CD4-positive, alpha-beta T cell treated with Interleukin-1 beta for 1 hour (primary cell): ENCODE measurements around the gene SUN5.

Experiments
- DNase-seq, 2 donors: peaks; one replicate each; pipeline ENCODE4 v3.0.0-alpha.2; 2020 to 2022

Gene SUN5

DNA sequence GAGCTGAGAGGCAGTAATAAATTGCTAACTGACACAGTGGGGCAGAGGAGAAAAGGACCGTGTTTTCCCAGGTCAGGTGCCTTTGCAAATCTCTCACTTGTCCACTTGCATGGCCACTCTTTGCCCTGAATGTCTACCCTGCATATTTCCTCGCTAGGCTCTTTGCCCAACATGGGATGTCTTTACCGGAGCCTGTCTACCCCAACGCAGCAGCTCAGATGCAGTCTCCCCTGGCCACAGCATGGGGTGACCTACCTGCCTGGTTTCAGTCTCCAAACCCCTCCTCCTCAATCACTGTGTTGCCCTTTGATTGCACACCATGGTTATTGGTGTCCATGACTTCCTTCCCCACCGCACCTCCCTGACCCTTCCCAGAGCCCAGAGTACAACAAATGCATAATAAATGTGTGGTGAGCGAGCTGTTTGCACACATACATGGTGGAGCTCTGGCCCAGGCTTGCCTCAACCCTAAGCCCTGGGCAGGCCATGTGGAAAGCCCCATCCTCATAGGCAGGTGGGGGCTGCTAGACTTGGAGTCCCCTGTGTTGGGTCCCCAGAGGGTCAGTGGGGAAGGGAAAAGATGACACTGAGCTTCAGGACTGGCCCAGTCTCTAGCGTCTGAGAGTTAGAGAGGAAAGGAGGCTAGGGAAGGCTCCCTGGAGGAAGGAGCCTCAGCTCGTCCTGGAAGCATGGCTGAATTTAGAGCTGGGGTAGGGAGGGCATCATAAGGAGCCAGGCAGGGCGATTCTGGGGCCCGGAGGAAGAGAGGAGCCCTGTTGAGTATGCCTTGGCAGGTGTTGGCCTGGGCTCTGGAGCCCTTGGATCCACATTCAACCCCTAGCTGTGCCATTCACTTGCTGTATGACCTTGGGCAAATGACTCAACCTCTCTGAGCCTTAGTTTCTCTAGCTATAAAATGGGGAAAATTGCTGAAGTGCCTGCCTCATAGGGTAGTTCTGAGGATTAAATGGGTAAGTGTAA lies 22.8 kb upstream of the SUN5 start:
- DNase-seq = no peak

DNA sequence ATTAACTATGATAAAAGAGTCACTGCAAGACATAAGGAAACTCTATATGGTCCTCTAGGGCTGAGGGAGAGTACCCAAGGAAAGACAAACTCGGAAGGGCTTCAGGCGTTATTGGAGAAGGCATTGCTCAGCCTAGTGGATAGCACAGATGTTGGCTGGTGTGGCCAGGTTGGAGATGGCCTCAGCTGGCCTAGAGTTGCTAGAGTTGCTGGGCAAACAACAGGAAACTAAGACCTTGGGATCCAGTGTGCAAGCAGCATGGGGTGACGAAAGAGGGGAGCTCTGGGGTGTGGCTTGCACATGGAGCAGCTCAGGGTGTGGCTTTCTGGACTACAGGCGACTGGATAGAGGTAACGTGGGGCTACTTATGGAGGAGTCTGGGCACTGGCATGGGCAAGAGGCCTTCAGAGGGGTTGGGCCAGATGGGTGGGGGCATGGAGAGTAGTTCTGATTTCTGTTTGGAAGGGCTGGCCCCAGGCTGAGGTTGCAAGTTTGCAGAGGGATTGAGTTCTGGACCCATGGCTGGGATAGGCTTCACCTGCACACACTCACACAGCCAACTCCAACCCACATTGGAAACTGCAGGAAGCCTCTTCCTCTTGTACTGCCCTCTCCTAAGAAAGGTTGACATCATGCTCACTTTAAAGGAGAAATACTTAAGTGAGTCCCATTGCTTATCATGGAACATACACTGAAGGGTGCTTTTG lies 22.0 kb upstream of the SUN5 start:
- no peak for DNase-seq

DNA sequence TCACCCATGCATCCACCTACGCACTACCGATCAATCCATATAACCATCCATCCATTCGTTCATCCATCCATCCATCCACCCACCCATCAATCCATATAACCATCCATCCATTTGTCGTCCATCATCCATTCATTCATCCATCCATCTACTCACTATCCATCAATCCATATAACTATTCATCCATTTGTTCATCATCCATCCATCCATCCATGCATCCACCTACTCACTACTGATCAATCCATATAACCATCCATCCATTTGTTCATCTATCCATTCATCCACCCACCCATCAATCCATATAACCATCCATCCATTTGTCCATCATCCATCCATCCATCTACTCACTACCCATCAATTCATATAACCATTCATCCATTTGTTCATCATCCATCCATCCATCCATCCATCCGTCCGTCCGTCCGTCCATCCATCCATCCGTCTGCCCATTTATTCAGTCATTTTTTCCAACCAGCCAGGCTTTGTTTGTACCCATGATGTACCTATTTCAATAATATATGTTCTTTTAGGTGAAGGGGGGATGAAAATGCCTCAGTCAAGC lies 21.2 kb upstream of the SUN5 start:
- DNase-seq = no peak

DNA sequence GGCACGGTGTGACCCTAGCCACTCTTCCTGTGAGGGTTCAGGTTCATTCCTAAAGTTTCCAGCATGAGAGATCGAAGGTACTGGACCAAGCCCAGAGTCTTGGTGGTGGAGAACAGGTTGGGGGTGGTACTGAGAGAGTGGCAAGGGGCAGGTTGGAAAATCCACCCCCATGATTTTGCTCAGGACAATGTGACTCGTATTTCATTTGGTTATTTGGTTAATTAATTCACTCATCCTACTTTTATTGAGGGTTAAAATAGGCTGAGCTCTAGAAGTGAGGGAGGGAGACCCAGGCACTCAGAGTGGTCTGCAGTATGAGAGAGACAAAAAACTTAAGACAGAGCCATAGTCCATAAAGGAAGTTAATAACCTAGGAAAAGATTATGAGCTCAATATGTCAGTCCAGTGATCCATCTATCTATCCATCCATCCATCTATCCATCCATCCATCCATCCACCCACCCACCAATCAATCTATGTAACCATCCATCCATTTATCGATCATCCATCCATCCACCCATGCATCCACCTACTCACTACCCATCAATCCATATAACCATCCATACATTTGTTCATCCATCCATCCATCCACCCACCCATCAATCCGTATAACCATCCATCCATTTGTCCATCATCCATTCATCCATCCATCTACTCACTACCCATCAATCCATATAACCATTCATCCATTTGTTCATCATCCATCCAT lies 20.5 kb upstream of the SUN5 start:
- DNase-seq = no peak

DNA sequence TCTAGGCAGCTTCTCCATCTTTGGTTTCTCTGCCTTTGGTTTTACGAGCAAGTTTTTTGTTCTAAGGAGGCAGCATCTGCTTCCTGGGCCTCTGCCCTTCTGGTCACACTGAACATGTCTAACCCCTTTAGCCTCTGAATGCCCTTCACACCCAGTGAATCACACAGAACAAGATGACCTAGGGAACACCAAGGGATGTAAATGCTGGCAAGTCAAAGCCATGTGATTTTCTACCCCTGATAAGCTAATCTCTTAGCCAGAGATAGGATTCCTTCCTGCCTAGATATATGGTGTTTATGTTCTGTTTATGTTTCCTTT lies 20.0 kb upstream of the SUN5 start:
- no peak for DNase-seq

DNA sequence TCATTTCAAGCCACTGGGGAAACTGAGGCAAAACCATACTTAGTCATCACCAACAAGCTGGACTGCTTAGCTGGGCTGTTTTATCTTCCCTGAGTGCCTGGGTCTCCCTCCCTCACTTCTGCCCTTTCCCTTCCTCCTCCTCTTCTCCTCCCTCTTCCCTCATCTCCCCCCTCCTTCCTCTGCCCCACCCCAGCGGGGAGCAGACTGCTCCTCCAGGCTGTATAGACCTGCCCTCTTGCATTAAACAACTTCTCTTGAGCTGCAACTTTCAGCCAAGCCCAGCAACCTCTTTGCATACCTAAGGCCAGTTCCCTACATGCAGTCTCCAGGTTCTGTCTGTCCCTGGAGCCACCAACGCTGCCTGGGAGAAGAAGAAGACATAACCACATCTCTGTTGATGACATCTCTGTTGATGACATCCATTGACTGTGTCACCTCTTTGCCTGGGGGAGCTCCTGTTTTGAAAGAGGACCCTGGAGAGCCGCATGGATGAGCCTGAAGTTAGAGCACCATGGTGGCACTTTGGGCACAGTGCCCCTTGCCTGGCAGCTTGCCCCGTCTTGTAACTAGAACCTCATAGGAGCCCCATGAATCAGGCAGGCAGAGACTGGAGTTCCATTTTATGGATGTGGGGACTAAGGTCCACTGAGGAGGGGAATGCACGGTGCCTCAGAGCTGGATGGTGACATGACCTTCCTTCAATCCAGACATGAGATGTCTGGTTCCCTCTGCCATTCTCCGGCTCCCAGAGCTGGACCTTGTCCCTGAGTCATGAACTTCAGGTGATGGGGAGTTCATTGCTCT lies 19.4 kb upstream of the SUN5 start:
- DNase-seq = no peak

DNA sequence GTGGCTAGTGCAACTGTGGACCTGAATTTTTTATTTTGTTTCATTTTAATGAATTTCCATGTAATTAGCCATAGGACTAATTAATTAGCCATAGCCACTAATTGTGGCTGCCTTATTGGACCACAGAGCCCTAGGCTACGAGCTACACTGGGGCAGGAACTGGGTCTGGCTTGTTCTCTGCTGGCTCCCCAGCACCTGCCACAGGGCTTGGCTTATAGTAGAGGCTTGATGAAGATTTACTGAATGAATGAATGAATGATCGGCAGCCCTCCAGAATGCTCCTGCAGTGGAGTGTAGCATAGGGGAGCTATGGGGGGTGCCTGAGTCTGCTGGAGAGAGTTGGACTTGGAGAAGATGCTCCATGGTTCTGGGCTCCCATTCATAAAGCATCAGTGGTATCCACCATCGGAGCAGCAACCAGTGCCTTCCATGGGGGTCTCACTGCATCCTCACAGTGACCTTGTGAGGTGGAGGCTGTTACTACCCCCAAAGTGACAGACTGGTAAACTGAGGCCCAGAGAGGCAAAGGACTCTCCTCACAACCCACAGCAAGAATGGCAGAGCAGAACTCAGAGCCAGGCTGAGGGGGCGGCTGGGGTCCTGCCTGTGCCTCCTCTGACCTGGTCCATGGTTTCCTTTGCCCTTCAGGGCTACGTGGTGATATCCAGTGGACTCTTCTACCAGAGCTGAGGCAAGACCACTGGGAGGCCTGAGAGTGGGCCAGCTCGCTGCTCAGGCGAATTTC lies 18.6 kb upstream of the SUN5 start:
- no peak for DNase-seq

DNA sequence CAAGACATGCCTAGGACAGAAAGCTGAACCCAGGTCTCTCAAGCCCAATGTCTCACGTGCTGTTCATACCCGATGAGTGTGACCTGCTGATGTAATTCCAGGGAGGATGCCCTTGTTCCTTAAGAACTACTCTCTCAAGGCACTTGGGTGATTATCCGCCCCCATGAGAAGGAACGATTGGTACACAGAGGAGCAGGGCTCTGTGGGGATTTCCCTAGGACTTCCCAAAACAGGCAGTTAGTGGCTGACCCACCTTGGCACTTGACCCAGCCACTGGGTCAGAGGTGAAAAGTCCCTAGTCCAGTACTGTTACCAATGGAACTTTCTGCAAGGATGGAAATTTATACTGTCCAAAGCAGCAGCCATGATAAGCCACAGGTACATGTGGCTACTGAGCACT lies 18.1 kb upstream of the SUN5 start:
- DNase-seq = no peak

DNA sequence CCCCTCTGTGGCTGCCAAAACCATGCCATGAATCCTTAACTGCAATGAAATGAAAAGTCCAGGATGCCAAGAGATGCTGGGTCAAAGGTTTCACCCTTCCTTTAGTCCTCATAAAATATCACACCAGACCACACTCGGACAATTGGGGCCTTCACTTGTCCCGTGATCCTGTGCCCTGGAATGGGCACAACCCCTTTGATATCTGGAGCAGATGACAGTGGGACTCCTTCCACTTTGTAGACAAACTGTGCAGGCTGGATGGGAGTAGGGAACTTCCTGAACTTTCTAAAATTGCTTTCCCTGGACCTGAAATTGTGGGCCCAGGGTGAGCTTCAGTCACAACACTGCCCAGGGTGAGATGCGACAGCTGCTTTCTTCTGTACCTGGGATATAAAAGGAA lies 17.6 kb upstream of the SUN5 start:
- DNase-seq = no peak

DNA sequence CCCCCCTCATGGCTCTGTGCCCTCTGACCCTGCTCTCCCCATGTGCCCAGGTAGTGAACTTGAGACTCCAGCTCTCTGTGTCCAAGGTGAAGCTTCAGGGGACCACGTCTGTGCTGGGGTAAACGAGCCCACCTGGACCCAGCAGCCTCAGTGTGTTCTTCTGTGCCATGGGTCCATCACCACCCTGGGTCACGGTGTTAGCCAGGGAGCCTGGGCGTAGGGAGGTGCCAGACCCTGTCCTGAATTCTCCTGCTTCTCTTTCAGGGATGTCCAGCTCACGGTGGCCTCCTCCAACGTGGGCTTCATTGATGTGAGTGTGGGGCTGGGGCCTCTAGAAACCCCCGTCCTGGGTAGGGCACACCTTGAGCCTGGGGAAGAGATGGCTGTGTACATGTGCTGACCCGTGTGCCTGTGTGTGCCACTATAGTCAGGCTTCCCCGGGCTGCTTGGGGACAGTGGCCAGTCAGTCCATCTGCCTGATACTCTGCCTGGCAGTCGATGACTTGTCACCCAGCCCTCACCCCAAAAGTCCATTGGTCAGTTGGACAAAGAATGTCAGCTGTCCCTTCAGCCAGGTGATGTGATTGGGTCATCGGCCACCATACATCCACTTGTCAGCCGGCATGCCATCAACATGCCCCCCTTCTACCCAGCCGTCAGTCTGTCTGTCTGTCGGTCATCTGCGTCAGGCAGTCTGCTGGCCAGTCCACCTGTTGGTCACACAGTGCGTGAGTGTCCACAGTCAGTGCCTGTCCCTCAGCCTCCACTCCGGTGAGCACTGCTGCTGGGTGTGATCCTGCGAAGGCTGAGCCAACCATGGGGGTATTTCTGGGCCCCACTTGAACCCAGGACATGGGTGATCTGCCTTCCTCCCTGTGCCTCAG lies 16.3 kb upstream of the SUN5 start:
- DNase-seq = no peak

DNA sequence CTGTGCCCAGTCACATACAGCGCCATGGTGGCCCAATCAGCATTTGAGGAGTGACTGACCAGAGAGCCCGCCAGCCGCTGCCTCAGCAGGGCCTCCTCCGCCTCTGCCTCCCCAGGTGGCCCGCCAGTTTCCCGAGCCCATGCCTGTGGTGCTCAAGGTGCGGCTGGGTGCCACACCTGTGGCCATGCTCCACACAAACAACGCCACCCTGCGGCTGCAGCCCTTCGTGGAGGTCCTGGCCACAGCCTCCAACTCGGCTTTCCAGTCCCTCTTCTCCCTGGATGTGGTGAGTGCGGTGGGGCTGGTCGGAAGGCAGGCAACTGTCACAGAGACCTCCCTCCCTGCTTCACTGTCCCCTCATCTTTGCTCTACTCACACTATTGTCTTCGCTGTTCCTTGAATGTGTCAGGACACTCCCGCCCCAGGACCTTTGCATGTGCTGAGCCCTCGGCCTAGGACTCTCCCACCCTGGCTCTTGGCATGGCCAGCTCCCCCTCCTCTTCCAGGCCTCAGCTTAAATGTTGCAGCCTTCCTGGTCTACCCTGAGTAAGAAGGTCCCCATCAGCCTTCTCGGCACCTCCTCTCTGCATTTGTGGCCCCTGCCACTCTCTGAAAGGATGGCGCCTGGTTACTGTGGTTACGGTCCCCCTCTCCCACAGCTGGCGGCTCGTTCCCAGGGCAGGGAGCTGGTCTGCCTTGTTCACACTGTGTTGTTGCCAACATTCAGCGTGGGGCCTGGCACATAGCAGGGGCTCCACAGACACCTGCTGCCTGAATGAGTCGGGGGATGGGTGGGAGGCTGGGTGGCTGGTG lies 15.4 kb upstream of the SUN5 start:
- DNase-seq = no peak

DNA sequence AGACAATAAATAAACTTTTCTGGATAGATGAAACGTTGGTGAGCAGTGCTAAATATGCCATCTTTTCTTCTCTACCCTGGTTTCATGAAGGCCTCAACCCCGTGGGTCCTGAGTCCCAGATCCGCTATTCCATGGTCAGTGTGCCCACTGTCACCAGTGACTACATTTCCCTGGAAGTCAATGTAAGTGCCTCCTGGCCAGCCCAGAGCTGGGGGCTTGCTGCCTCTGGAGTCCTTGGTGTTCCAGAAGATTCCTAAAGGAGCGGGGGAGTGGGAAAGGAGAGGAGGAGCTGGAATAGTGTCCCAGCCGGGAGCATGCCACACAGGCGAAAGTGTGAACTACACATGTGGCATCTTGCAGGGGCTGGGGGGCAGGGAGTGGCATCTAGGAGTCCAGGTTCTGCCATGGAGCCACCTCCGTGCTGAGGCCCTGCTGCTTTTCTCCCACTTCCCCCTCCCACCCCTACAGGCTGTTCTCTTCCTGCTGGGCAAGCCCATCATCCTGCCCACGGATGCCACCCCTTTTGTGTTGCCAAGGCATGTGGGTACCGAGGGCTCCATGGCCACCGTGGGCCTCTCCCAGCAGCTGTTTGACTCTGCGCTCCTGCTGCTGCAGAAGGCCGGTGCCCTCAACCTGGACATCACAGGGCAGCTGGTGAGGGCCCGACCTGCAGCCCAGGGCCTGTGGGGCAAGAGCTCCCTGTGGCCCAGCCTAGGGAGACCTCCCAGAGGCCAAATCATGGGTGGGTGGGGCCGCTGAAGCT lies 14.1 kb upstream of the SUN5 start:
- DNase-seq = no peak

DNA sequence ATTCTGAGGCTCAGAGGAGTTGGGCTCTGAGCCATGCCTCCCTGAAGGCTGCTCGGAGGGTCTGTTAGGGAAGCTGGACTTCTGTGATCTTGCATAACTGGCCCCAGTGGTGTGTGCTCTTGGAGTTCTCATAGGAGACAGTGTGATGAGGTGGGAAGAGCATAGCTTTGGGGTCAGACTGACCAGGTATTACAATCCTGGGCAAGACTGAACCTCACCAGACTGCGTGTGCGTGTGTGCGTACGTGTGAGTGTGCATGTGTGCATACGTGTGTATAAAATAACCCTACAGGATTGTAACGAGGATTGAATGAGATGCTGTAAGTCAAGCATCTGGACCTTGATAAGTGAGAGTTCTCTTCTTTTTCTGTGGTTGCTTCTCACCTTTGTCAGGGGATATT lies 13.3 kb upstream of the SUN5 start:
- no peak for DNase-seq

DNA sequence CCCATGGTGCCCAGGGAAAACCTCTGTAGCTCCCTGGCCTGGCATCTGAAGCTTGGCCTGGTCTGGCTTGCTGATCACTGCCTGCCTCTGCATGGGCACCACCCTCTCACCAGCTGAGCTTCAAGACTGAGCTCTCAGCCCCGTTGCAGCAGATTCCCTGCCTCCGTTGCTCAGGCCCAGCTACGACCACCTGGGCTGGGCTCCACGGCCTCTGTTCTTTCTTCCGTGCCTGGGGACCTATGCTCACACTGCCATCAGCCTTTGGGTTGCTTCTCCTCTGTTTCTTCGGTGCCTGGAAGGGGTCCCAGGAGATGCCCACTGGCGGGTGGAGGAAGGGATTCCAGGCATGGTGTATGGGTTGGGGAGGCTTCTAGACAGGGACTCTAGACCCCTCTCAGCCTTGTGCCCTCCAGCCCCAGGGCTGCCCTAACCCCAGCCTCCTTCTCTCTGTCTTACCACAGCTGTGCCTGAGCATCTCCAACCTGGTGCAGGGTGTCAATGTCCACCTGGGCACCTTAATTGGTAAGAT lies 12.4 kb upstream of the SUN5 start:
- DNase-seq = no peak

DNA sequence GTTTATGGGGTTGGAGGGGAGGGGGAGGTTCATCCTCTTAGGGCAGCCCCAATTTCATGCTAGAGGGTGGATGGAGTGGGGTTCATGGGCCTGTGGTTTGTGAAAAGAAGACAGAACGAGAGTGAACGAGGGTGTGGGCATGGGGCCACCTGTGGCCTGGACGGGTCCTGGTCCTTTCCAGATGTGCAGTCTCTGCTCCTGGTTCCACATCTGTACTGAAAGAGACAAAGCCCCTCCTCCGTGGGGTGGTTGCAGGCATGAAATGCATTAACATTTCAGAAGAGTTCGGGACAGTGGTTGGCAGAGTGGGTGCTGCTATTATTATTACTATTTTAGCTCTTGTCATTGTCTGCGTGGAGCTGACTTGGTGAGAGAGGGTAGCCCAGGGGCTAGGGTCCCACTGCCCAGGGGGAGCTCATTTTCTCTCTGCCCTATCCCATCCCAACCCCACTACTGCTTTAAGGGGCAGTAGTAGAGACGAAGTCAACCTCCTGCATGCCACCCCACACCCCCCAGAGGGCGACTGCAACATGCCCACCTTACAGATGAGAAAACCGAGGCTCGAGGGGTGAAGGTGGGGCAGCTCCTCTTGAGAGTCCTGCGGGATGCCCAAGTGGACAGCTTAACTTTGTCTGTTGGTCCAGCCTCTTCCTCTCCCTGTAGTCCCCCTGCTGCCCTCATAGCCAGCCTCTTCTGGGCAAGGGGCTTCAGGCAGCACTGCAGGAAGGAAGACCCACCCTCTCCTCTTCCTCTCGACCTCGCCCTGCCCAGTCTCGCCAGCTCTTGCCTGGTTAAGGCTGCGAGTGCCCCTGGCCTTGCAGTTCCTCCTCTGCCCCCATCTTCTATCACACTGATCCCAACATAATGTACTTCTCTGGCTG lies 11.7 kb upstream of the SUN5 start:
- DNase-seq = no peak

DNA sequence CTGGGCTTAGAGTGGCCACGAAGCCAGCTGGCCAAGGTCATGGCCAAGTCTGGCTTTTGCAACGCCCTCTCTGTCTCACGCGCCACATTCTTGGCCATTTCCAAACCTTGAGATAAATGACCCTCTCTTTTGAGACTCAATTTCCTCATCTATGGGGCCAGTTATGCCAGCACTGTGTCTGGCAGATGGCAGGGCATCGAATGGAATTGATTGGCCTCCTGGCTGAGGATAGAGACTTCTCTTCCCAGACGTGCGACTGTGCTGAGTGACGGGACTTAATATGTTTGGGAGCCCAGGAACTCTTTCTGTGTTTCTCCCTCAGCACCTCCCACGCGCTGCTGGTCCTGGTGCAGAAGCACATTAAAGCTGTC lies 10.9 kb upstream of the SUN5 start:
- DNase-seq = no peak

DNA sequence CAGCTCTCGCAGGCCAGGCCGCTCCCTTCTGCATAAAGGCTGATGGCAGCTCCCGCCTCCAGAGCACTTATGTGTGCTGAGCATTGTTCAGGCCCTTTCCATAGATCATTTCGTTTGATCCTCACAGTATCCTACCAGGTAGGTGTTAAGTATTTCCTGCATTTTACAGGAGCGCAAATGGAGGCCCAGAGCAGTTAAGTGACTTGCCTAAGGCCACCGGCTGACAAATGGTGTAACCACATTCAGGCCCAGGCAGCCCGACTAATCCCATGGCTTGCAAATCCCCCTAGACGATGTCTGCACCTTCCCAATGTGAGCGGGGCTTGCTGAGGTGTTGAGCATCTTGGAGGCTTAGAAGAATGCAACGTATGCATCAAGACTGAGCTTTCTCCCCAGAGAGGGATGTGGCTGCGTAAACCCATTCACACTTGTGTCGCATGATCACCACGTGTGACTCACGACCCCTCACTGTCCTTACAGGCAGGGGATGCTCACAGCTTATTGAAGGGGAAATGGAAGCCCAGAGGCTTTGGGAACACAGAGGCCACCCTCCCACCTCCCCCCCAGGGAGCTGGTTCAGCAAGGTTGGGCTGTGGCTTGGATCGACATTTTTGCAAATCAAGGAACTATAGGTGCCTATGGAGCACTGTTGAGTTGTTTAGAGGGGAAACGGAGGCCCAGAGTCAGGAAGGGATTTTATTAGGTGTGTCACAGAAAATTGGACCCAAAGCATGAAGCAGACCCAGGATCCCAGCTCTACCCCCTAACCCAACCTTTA lies 10.3 kb upstream of the SUN5 start:
- no peak for DNase-seq
